Endothelial cell of umbilical vein (primary cell): Measurements from ENCODE around the gene LAMA4.

Source experiments
- EZH2 ChIP-seq: IDR thresholded peaks from 2 replicates; pipeline ENCODE4 v1.6.1; 2012; ENCODE audit warnings: borderline replicate concordance, low read depth, mild to moderate bottlenecking, moderate library complexity, low read length, inconsistent platforms; ENCODE audit not compliant: severe bottlenecking
- TF ChIP-seq, protein P1 (sequence below), 2 donors: IDR thresholded peaks; 1 replicate in 1 of 2; 2 replicates in 1 of 2; pipeline ENCODE4 v1.5.1; 2011; ENCODE audit warnings: low read length in 2 of 2, mild to moderate bottlenecking in 2 of 2, moderate library complexity in 2 of 2, control low read depth in 1 of 2, inconsistent platforms in 1 of 2, low read depth in 1 of 2; ENCODE audit not compliant: insufficient read depth in 1 of 2; ENCODE audit errors: extremely low read depth in 1 of 2

DNA sequence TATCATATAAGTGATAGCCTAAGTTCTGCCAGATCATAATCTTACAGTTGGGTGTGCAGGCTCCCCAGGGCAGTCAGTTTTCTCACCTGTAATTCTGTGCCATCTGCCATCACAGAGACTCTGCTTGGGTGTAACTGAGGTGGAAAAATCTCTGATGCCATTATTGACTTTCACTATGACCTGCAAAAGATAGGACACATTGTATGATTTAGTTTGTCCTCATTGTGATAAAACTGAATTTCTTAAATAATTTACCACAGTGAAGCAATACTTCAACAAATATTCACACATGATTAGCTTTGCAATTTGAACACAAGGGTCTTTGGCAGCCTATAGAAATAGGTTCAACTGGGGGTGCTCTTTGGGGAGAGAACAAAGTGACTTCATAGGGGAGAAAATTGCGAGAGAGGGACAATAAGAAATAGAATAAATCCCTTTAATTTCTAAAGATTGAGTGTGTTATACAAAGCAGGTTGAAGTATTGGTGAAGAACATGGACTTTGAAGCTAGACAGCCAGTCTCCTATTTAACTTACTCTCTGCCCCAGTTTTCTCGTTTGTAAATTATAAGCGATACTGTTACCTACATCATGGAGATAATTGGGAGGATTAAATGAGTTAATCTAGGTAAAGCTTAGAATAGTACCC lies 139.7 kb downstream of the LAMA4 start:
- TF ChIP-seq, protein P1, sequence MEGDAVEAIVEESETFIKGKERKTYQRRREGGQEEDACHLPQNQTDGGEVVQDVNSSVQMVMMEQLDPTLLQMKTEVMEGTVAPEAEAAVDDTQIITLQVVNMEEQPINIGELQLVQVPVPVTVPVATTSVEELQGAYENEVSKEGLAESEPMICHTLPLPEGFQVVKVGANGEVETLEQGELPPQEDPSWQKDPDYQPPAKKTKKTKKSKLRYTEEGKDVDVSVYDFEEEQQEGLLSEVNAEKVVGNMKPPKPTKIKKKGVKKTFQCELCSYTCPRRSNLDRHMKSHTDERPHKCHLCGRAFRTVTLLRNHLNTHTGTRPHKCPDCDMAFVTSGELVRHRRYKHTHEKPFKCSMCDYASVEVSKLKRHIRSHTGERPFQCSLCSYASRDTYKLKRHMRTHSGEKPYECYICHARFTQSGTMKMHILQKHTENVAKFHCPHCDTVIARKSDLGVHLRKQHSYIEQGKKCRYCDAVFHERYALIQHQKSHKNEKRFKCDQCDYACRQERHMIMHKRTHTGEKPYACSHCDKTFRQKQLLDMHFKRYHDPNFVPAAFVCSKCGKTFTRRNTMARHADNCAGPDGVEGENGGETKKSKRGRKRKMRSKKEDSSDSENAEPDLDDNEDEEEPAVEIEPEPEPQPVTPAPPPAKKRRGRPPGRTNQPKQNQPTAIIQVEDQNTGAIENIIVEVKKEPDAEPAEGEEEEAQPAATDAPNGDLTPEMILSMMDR (IDR thresholded peaks at IDR 0.05; ENCODE audit: extremely low read depth in 1 of 2, insufficient read depth in 1 of 2, low read depth in 1 of 2, low read length in 2 of 2), result no peak
- no peak for TF ChIP-seq EZH2
